ENCODE data around the gene THSD8.

DNA sequence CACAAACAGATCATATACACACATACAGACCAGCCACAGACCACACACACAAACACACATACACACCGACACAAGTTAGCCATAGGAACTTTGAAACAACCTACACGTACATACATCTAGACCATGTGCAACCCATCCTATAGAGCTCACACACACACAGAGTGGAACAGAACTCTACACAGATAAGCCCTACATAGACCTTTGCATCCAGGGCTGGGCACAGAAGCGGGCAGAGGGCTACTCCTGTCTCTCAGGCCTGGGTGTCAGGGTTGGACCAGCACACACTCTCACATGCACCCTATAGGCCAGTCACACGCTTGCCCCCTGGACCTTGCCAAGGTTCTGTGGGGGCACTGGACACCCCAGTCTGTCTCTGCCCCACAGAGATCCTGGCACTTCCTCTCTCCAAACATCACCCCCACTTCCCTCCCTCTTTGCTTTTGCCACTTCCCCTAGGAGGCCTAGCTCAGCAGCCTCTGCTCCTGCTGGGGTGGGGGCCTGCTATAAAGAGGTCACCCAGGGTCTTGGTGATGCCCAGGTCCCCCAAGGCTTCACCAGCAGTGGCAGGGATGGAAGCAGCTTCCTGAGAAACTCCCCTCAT, 16.3 kb upstream of the THSD8 start:
- TF ChIP-seq, protein P1, sequence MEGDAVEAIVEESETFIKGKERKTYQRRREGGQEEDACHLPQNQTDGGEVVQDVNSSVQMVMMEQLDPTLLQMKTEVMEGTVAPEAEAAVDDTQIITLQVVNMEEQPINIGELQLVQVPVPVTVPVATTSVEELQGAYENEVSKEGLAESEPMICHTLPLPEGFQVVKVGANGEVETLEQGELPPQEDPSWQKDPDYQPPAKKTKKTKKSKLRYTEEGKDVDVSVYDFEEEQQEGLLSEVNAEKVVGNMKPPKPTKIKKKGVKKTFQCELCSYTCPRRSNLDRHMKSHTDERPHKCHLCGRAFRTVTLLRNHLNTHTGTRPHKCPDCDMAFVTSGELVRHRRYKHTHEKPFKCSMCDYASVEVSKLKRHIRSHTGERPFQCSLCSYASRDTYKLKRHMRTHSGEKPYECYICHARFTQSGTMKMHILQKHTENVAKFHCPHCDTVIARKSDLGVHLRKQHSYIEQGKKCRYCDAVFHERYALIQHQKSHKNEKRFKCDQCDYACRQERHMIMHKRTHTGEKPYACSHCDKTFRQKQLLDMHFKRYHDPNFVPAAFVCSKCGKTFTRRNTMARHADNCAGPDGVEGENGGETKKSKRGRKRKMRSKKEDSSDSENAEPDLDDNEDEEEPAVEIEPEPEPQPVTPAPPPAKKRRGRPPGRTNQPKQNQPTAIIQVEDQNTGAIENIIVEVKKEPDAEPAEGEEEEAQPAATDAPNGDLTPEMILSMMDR (IDR thresholded peaks at IDR 0.05) = no peak
- peak in 1 of 2 donors; percentile 37 for TF ChIP-seq EP300 (IDR thresholded peaks at IDR 0.05)
- TF ChIP-seq POLR2A (IDR thresholded peaks at IDR 0.05) = no peak

Data from tibial nerve (tissue), 4 donors.